GM12872 (cell line): ENCODE results near the gene ZNF575.

ENCODE experiments used
- CTCF ChIP-seq: IDR thresholded peaks from 3 replicates; pipeline ENCODE4 v1.5.1; 2011; ENCODE audit warnings: low read depth, mild to moderate bottlenecking, low read length, moderate library complexity; ENCODE audit not compliant: insufficient read depth

Gene ZNF575

GRCh38 chr19:43544077-43544476 is 11.1 kb downstream of the ZNF575 start:
- TF ChIP-seq CTCF: no peak

GRCh38 chr19:43545276-43545675 is 12.3 kb downstream of the ZNF575 start:
- TF ChIP-seq CTCF: no peak

- TF ChIP-seq CTCF: no peak
Measured at GRCh38 chr19:43545981-43546380, 13.0 kb downstream of the ZNF575 start.

- TF ChIP-seq CTCF: no peak
Measured at GRCh38 chr19:43546581-43546980, 13.6 kb downstream of the ZNF575 start.

GRCh38 chr19:43548706-43549105 is 15.7 kb downstream of the ZNF575 start:
- TF ChIP-seq CTCF: no peak

GRCh38 chr19:43551399-43552197 is 18.6 kb downstream of the ZNF575 start:
- TF ChIP-seq CTCF: no peak

- no peak for TF ChIP-seq CTCF
Measured at GRCh38 chr19:43552198-43552450, 19.1 kb downstream of the ZNF575 start.

GRCh38 chr19:43552616-43553015 is 19.6 kb downstream of the ZNF575 start:
- TF ChIP-seq CTCF: no peak
